Fibroblast of lung (primary cell): ENCODE measurements around the gene STON2. TPM values are rescaled to one million over a fixed set of nuclear protein-coding genes. Genes with fewer than 3 reads are reported as not detected.

Experiments
- DNase-seq, 2 donors: peaks; one replicate each; pipeline versions ENCODE4 v3.0.0 to v3.0.0-alpha.2; 2010; ENCODE audit warnings: low read depth in 2 of 2
- H2AFZ ChIP-seq: 2 replicates; pipeline ENCODE4 v1.5.1; 2012; ENCODE audit warnings: low read length, control low read depth, inconsistent platforms
- H3K27ac ChIP-seq: 2 replicates; pipeline ENCODE4 v1.5.1; 2011; ENCODE audit warnings: low read length, control low read depth; ENCODE audit not compliant: insufficient read depth
- H3K27me3 ChIP-seq: 2 replicates; pipeline ENCODE4 v1.5.1; 2011; ENCODE audit warnings: mild to moderate bottlenecking, low read length; ENCODE audit not compliant: control insufficient read depth, insufficient read depth
- H3K36me3 ChIP-seq: 2 replicates; pipeline ENCODE4 v1.5.1; 2011; ENCODE audit warnings: low read length; ENCODE audit not compliant: control insufficient read depth, insufficient read depth
- H3K4me1 ChIP-seq: 2 replicates; pipeline ENCODE4 v1.5.1; 2011; ENCODE audit warnings: low read length; ENCODE audit not compliant: control insufficient read depth, insufficient read depth; ENCODE audit errors: extremely low read depth
- H3K4me2 ChIP-seq: 2 replicates; pipeline ENCODE4 v1.5.1; 2011; ENCODE audit warnings: low read length, control low read depth; ENCODE audit not compliant: insufficient read depth; ENCODE audit errors: extremely low read depth
- H3K4me3 ChIP-seq, 4 experiments: fragments of 200-600 bp in 1 of 4; sonication (generic) in 1 of 4; replicated peaks in 1 of 4; 2 replicates each; pipeline ENCODE4 v1.5.1; 2011 to 2016; ENCODE audit warnings: low read length in 4 of 4, low read depth in 3 of 4, mild to moderate bottlenecking in 3 of 4, control low read depth in 2 of 4, inconsistent platforms in 1 of 4, mixed read lengths in 1 of 4; ENCODE audit not compliant: insufficient read depth in 1 of 4; ENCODE audit errors: control extremely low read depth in 1 of 4
- H3K79me2 ChIP-seq: 2 replicates; pipeline ENCODE4 v1.5.1; 2012; ENCODE audit warnings: mild to moderate bottlenecking, low read length, inconsistent platforms; ENCODE audit not compliant: control insufficient read depth, insufficient read depth
- H3K9ac ChIP-seq: 2 replicates; pipeline ENCODE4 v1.5.1; 2011; ENCODE audit warnings: mild to moderate bottlenecking, low read length, control low read depth; ENCODE audit not compliant: insufficient read depth
- H3K9me3 ChIP-seq: 2 replicates; pipeline ENCODE4 v1.5.1; 2012; ENCODE audit warnings: low read depth, low read length; ENCODE audit not compliant: control insufficient read depth, insufficient read depth
- H4K20me1 ChIP-seq: 2 replicates; pipeline ENCODE4 v1.5.1; 2011; ENCODE audit warnings: low read length; ENCODE audit not compliant: control insufficient read depth, insufficient read depth; ENCODE audit errors: extremely low read depth
- CTCF ChIP-seq, 2 donors: IDR thresholded peaks in 1 of 2; conservative IDR thresholded peaks in 1 of 2; 1 replicate in 1 of 2; 2 replicates in 1 of 2; pipeline ENCODE4 v1.5.1; 2011 to 2012; ENCODE audit warnings: low read length in 2 of 2, control low read depth in 1 of 2, inconsistent platforms in 1 of 2, low read depth in 1 of 2, mild to moderate bottlenecking in 1 of 2
- EZH2 ChIP-seq: IDR thresholded peaks from 2 replicates; pipeline ENCODE4 v1.5.1; 2012; ENCODE audit warnings: low read length, control low read depth, mild to moderate bottlenecking; ENCODE audit errors: missing control alignments
- polyA plus RNA-seq, 2 donors: library from polyadenylated mRNA; depleted of rRNA in 1 of 2; stranded (reverse) in 1 of 2; unstranded in 1 of 2; fragments of >200 nt; gene quantifications; 2 replicates each; pipeline ENCODE4 v1.2.1, GENCODE V29; 2011 to 2012; ENCODE audit warnings: missing spikeins in 1 of 2
- total RNA-seq: library from RNA; depleted of rRNA; stranded (reverse); fragments of >200 nt; gene quantifications from 2 replicates; pipeline ENCODE4 v1.2.1, GENCODE V29; 2014

Gene STON2
- total and polyA plus RNA-seq, 2 donors (not counting 1 experiment from before 2014, with no cell fraction given), result 1.5 to 52.5 TPM

GRCh38 chr14:81319314-81319713, 80.8 kb downstream of the STON2 start:
- Histone ChIP-seq H3K27ac (no peak overlapping the region), H3K9ac (no peak overlapping the region), H3K36me3 (no peaks in the 10 kb centered on the region), H3K4me3 (no peak overlapping the region), H3K9me3 (no peaks in the 10 kb centered on the region), H4K20me1 (no peaks in the 10 kb centered on the region), H2AFZ (no peak overlapping the region), H3K27me3 (no peaks in the 10 kb centered on the region), H3K79me2 (no peaks in the 10 kb centered on the region), H3K4me2 (no peak overlapping the region), H3K4me1 (no peaks in the 10 kb centered on the region)
- no peak for DNase-seq
- no peak for TF ChIP-seq CTCF (conservative IDR thresholded peaks at IDR 0.05 in 1 of 2, IDR thresholded peaks at IDR 0.05 in 1 of 2; ENCODE audit: low read depth in 1 of 2, low read length in 2 of 2)
- no peak for TF ChIP-seq EZH2

GRCh38 chr14:81315341-81315740, 84.8 kb downstream of the STON2 start:
- no peak overlapping the region for H3K27ac ChIP-seq
- H3K4me1 ChIP-seq, result no peaks in the 10 kb centered on the region
- no peaks in the 10 kb centered on the region for H3K27me3 ChIP-seq
- no peak overlapping the region for H3K4me2 ChIP-seq
- H2AFZ ChIP-seq, result no peak overlapping the region
- H4K20me1 ChIP-seq, result no peaks in the 10 kb centered on the region
- H3K4me3 ChIP-seq, result no peak overlapping the region
- TF ChIP-seq CTCF (conservative IDR thresholded peaks at IDR 0.05 in 1 of 2, IDR thresholded peaks at IDR 0.05 in 1 of 2; ENCODE audit: low read depth in 1 of 2, low read length in 2 of 2) (no peak), EZH2 (no peak)
- no peak overlapping the region for H3K9ac ChIP-seq
- no peaks in the 10 kb centered on the region for H3K36me3 ChIP-seq
- no peaks in the 10 kb centered on the region for H3K79me2 ChIP-seq
- peak in 1 of 2 donors; percentile 28 for DNase-seq
- H3K9me3 ChIP-seq, result no peaks in the 10 kb centered on the region

- H3K79me2 ChIP-seq, result no peaks in the 10 kb centered on the region
- no peaks in the 10 kb centered on the region for H3K36me3 ChIP-seq
- H2AFZ ChIP-seq, result no peak overlapping the region
- DNase-seq, result no peak
- H3K4me3 ChIP-seq, result no peak overlapping the region
- no peak overlapping the region for H3K4me2 ChIP-seq
- no peak overlapping the region for H3K9ac ChIP-seq
- H4K20me1 ChIP-seq, result no peaks in the 10 kb centered on the region
- no peaks in the 10 kb centered on the region for H3K9me3 ChIP-seq
- H3K27me3 ChIP-seq, result no peaks in the 10 kb centered on the region
- no peaks in the 10 kb centered on the region for H3K4me1 ChIP-seq
- TF ChIP-seq EZH2, result no peak
- TF ChIP-seq CTCF (conservative IDR thresholded peaks at IDR 0.05 in 1 of 2, IDR thresholded peaks at IDR 0.05 in 1 of 2; ENCODE audit: low read depth in 1 of 2, low read length in 2 of 2), result no peak
- no peak overlapping the region for H3K27ac ChIP-seq
Observed at GRCh38 chr14:81314443-81315175, 85.5 kb downstream of the STON2 start.
